DMS 273 (cell line): ENCODE data around the gene ZNF728.
"Not testable (repeated sequence)": the region's sequence is repeated elsewhere in the genome, so short reads cannot be mapped to it uniquely, and the experiment has no call there.

Experiments used
- DNase-seq: peaks from one replicate; lab custom pipeline; 2025; ENCODE audit not compliant: unreplicated experiment; lab: John Stamatoyannopoulos, UW

The ZNF728 gene

DNA sequence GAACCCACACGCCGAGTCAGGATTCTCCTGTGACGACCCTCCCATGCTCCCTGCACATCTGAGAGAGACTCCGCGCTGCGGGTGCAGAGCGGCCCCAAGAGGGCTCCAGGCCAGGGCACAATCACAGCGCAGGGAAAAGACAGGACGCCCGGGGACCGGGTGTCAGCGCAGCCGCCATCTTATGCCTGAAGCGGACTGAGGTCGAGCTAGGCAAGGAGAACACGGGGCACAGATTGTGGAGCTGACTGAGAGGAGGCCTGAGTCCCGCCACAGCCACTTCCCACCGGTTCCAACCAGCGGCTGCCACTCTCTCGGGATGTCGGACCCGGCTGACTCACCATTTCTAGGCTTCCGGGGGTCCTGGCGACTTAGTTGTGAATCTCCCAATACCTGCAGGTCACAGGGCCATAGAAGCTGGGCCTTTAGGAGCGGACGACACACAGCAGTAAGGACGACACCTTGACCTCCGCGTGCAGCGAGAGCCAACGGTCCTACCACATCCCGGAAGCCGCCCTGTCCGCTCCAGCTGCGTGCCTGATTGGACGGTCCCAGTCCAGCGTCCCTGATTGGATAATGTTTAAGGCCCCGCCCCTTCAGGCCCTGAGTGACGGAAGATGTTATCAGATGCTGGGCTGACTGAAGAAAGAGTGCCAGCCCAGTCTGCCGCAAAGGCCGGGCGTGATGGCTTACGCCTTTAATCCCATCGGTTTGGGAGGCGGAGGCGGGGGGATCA lies at the start of gene ZNF728:
ZNF728 (minus strand) TSS at position 487 of the 733 bp plus-strand sequence; CDS start at position 341, 146 bp downstream.
- DNase-seq, result no peak

DNA sequence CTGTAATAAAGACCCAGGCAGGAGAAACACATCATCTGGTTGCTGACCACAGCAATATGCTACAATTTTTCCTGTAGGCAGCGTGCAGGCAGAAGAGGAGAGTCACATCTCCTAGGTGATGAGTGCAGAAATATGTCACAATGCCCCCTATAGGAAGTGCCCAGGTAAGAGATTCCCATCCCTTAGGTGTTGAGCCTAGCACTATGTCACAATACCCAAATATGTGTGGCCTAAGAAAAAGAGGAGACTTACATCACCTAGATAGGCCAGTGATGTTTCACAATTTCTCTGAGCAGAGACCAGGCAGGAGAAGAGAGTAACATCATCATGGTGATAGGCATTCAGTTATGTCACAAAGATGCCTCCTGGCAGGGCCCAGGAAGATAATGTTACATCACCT lies 49.4 kb upstream of the ZNF728 start:
- no peak for DNase-seq

DNA sequence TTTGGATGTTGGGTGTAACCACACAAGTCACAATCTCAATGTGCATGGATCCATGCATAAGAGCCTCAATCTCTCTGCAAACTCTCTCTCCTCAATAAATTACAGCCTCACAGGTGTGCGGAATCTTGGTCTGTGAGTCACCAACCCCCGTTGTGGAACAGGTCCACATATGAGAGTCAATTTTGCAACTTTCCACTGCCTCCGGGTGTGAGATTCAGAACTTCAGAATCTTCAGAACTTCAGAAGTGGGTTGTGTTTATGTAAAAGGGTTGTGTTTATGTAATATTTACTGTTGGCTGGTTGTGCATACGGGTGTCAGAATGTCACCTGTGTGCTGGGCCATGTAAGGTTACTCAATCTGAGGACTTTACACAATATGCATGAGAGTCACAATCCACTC lies 46.3 kb upstream of the ZNF728 start:
- no peak for DNase-seq

DNA sequence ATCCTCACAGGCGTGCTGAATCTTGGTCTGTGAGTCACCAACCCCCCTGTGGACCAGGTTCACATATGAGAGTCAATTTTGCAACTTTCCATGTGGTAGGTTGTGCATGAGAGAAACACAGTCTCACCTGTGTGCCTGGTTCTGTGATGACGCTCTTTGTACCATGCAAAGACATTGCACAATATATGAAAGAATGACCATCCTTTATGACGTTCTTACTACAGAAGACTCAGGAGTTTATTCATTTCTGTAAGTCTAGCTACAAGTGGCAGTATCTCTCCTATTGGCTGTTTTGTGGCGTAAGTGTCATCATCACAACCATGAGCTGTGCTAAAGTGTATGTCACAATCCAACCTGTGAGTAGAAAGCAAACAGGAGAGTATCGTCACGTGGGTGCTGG lies 43.8 kb upstream of the ZNF728 start:
- no peak for DNase-seq

DNA sequence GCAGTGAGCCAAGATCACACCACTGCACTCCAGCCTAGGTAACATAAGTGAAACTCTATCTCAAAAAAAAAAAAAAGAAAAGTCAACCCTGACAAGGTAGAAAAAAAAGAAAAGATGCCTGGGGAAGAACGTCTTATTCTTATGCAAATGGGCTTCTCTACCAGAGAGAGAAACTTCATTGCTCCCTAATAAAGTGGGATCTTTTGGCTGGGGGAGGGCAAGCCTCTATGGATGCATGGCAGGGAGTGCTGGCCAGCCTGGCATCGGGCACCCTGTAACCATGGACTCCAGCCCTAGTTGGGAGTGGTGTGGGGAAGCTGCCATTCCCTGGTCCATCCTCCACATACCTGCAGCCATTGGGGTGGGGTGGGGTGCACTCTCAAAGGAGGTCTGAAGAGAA lies 30.7 kb upstream of the ZNF728 start:
- DNase-seq, result no peak

DNA sequence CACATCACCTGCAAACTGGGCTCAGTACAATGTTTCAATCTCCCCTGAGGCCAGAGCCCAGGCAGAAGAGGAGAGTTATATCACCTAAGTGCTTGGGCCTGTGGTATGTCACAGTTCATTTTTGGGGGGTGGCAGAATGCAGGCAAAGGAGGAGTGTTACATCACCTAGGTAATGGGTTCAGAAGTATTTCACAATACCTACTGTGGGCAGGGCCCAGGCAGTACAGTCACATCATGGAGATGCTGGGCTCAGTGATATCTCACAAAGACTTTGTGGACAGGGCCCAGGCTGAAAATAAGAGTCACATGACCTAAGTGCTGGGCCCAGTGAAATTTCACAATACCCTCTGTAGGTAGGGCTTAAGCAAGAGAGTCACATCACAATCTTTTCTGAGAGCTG lies 12.7 kb upstream of the ZNF728 start:
- DNase-seq, result no peak

DNA sequence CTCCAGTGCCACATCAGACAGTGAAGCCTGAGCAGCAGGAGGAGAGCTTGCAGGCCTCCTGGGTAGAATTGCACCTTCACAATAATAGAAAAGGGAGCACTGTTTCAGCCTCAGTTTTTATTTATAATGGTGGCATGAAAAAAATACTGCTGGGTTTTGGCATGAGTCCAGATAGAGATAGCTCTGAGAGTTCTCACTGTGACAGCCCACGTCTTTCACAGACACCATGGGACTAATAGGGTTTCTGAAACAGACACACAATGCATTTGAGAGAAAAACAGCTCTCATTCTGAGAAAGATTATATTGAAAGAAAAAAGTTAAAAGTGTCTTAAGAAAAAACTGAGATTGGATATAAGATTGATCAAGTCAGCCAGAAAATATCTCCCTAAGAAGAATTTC lies 8.0 kb downstream of the ZNF728 start:
- DNase-seq, result not testable (repeated sequence)

DNA sequence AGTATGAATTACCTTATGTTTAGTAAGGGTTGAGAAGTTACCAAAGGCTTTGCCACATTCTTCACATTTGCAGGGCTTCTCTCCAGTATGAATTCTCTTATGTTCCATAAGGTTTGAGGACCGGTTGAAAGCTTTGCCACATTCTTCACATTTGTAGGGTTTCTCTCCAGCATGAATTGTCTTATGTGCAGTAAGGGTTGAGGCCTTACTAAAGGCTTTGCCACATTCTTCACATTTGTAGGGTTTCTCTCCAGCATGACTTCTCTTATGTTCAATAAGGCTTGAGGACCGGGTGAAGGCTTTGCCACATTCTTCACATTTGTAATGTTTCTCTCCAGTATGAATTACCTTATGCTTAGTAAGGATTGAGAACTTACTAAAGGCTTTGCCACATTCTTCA lies 26.7 kb downstream of the ZNF728 start:
- no peak for DNase-seq

DNA sequence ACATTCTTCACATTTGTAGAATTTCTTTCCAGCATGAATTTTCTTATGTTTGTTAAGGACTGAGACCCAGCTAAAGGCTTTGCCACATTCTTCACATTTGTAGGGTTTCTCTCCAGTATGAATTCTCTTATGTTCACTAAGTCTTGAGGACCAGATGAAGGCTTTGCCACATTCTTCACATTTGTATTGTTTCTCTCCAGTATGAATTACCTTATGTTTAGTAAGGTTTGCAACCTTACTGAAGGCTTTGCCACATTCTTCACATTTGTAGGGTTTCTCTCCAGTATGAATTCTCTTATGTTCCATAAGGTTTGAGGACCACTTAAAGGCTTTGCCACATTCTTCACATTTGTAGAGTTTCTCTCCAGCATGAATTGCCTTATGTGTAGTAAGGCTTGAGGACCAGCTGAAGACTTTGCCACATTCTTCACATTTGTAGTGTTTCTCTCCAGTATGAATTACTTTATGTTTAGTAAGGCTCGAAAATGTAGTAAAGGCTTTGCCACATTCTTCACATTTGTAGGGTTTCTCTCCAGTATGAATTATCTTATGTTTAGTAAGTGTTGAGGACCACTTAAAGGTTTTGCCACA lies 27.3 kb downstream of the ZNF728 start:
- DNase-seq, result not testable (repeated sequence)

DNA sequence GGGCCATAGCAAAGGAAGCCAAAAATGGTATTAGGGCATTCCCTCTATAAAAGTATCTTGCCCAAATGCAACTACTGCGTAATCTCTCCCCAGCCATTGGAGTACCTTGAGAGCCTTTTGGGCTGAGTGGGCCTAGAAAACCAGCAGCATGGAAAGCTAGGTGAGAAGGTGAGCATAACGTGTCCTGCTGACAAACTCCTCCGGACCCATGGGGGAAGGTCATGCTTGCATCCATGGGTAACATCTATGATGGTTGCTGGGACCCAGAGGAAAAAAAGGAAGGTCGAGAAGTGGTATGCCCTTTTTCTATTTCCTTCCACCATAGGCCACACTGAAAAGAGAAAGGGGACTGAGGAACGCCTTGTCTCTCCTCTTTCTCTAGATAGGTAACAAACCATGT lies 57.4 kb downstream of the ZNF728 start:
- DNase-seq, result peak; percentile 40

DNA sequence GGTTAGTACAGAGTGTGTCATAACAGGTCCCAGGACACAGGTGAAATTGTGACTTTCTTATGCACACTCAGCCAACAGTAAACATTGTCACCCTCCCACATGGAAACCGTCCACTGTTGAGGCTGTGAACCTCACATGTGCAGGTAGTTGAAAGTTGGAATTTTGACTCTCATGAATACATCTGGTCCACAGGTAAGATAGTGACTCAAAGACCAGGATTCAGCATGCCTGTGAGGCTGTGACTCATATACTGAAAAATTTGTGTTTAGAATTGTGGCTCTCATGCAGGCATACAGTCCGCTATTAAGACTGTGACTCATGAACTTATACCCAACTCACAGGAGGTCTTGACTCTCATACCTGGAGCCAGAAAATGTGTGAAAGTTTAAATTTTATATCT lies 67.8 kb downstream of the ZNF728 start:
- DNase-seq, result no peak

DNA sequence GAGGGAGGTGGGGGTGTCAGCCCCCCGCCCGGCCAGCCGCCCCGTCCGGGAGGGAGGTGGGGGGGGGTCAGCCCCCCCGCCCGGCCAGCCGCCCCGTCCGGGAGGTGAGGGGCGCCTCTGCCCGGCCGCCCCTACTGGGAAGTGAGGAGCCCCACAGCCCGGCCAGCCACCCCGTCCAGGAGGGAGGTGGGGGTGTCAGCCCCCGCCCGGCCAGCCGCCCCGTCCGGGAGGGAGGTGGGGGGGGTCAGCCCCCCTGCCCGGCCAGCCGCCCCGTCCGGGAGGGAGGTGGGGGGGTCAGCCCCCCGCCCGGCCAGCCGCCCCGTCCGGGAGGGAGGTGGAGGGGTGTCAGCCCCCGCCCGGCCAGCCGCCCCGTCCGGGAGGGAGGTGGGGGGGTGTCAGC lies 75.4 kb downstream of the ZNF728 start:
- DNase-seq, result not testable (repeated sequence)

DNA sequence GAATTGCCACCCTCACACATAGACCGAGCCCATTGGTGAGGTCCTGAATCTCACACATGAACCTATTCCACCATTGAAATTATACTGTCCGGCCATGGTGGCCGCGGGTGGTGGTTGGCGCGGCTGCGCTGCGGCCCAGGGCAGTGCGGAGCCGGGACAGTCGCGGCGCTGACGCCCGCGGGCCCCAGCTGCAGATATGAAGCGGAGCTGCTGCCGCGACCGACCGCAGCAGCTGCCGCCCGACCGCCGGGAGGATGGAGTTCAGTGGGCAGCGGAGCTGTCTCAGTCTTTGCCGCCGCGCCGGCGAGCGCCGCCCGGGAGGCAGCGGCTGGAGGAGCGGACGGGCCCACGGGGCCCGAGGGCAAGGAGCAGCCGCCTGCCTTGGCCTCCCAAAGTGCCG lies 77.8 kb downstream of the ZNF728 start:
- not testable (repeated sequence) for DNase-seq
